HG03558 (cell line): Measurements from ENCODE around the gene ABHD14A.

Experiments
- ATAC-seq: cut with Tn5 transposase; IDR thresholded peaks from one replicate; pipeline ENCODE4 v1.9.1; 2021; ENCODE audit warnings: moderate number of reproducible peaks; ENCODE audit not compliant: unreplicated experiment; ENCODE audit errors: extremely low read depth

ABHD14A gene

DNA sequence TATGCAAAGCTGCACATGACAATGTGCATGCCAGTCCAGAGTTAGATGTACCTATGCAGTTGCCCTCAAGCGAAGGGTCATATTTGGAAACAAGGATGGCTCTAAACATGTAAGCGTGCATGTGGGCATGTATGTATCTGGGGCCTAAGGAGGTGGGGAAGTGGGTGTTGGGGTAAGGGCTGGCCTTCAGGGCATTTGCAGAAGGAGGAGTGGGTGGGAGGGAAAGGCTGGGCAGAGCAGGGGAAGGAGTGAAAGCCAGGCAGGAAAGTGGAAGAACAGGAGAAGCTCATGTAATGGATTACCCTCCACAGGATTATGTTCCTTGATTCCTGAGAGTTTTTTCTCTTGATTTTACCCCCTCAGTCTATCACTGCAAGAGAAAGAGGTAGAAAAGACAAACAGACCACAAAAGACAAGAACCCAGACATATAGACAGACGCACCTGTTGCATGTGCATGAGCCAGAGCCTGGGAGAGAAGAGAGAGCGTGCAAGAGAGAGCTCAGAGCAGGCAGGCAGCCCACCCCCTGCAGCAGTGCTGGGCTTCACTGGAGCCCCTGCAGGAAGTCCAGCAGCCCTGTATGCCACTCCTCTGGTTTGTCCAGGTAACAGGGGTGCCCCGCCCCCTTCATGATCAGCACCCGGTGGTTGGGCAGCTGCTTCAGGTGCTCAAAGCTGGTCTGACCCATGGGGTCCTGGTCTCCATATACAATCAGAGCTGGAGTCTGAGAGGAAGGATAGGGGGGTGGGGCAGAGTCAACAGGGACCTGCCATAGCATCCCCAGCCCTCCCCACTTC lies 5.8 kb upstream of the ABHD14A start:
- no peak for ATAC-seq

DNA sequence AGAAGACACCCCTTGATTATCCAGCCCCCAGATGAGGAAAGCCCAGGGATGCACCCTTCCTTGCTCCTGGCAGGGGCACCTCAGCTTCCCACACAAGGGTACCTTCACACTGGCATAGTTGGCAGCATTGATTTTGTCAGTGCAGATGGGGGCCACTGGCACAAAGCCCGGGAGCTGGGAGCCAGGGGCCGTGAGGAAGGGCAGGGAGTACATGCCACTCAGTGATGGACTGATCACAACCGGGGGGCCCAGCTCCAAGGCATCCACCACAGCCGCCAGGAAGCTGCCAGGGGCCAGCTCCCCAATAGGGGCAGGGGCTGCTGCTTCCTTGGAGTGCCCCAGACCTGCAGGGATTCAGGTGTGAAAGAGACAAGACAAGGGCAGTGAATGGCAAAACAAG lies 5.0 kb upstream of the ABHD14A start:
- no peak for ATAC-seq

DNA sequence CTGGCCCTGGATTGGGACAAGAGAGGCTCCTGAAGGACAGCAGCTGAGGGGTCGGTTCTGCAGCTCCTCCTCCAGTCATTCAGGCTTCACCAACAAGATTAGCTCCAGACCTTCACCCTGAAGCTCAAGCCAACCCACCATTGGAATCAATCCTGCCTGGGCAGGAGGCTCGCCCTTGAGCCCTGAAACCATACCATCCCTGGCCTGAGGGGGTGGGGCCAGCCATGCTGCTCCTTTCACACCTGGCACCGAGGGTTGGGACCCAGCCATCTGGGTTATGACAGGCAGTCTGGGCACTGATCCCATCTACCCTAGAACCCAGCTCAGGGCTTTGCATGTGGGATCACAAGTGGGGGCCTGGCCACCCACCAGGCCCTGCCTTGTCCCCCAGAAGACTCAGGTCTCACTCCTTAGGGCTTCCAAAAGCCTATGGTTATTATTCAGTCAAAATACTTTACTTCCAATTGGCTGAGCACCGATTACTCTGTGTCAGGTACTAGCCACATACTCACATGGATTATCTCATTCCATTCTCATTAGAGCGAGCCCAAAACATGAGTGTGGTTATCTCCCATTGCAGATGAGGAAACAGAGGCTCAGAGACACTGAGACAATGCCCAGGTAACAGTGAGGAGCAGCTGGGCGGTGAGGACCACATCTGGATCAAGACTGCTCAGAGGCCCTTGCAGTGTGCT lies 4.1 kb upstream of the ABHD14A start:
- no peak for ATAC-seq

DNA sequence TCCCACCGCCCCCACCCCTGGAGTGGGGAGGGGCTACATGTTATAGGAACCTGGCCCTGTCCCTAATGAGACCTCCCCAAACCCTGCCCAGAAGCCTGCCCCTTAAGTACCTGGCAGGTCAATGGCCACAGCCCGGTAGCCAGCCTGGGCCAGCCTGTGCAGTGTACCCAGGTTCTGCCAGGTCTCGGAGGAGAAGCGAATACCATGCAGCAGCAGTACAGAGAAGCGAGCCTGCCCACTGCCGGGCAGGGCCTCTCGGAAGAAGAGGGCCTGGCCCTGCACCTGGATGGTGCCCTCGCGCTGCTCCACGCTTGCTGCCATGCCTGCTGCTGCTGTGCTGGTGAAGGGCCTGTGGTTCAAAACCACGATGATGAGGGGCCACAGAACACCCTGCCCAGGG lies 3.5 kb upstream of the ABHD14A start:
- ATAC-seq: no peak

DNA sequence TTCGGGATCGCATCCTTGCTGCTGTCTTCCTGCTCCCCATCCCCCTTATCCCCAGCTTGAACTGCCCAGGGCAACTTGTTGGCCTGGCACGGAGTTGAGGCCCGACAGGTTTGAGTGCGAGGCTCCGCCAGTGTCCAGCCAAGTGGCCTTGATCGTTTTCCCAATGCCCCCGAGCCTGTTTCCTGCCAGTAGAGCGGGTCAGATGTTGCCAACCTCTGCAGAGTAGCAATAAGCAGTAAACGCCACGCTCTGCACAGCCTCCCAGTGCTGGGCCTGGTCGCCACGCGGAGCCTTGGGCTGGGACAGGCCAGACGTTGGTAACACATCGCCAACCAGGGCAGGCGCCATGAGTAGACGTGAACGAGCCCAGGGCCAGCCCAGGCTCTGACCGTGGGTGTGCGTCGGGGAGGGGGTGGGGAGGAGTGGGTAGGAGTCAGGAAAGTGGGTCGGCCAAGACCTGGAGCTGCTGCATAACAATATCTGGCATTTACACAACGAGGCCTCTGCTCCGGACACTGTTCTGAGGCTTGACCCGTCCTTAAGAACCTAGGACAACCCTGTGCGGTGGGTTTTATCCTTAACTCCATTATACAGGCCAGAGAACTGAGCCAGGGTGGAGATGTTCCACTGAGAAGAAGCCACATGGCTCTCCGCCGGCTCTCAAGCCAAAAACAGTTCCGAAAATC lies 444 bp upstream of the ABHD14A start:
- no peak for ATAC-seq

DNA sequence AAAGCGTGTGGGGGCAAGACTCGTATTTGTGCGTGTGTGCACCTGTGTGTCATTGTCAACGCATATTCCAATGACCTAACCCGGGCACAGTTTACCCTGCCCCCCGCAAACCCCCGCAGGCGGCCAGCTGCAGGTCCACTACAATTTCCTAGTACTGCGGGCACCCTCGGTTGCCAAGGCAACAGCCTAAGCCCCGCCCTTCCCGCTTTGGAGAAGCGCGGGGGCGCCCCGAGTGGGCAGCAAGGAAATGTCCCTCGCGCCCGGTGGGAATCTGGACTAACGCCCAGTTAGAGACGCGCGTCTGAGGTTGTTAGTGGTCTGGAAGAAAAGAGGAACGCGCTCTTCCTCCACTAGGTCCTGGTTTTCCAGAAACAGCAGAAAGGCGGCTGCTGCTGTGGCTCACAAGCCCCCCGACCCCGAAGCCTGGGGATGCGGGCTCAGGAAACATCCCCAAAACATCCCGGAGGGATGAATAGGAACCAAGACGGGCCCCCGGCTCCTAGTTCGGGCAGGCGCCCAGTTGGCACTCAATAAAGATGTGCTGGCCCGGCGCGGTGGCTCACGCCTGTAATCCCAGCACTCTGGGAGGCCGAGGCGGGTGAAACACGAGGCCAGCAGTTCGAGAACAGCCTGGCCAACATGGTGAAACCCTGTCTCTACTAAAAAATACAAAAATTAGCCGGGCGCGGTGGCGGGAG lies 1.1 kb downstream of the ABHD14A start:
- no peak for ATAC-seq

DNA sequence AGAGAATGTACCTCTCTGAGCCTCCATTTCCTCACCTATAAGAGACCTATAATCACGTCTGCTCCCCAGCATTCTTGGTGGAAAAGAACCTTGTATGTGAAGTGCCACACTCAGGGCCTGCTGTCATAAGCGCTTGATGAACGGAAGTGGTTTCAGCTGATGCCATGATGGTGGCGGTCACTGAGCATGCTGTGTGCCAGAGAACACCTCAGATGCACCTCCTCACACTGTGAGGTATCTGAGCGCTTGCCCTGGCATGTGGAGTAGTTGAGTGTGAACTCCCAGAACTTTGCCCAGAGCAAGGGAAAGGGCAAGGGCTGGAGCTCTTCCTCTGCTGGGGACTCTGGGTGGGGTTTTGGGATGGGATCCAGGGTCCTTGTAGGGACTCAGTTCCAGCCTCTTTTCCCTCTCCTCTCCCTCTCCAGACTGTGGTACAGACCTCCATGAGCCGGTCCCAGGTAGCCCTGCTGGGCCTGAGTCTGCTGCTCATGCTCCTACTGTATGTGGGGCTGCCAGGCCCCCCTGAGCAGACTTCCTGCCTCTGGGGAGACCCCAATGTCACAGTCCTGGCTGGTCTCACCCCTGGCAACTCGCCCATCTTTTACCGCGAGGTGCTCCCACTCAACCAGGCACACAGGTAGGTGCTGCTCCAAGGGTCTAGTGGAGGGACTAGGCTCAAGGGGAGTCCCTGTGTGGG lies 2.7 kb downstream of the ABHD14A start:
- no peak for ATAC-seq

DNA sequence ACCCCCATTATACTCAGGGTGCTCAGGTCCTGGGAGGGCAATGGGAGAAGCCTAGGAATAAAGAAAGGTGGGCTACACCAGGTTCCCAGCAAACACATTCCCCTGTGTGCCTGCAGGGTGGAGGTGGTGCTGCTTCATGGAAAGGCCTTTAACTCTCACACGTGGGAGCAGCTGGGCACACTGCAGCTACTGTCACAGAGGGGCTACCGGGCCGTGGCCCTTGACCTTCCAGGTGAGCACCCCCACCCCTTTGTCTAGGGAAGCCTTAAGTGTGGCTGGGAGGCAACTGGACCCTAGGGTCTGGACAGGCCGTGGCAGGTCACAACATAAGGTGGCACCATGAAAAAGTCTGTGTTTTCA lies 3.3 kb downstream of the ABHD14A start:
- ATAC-seq: no peak

DNA sequence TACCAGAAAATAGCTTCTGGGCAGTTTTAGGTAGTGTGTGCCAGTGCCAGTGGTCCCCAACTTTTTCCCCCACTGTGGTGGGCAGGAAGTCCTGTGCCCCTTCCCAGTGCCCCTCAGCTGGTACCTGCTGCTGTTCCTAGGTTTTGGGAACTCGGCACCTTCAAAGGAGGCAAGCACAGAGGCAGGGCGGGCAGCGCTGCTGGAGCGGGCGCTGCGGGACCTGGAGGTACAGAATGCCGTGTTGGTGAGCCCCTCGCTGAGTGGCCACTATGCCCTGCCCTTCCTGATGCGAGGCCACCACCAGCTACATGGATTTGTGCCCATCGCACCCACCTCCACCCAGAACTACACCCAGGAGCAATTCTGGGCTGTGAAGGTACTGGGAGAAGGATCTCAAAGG lies 5.4 kb downstream of the ABHD14A start:
- ATAC-seq: no peak

DNA sequence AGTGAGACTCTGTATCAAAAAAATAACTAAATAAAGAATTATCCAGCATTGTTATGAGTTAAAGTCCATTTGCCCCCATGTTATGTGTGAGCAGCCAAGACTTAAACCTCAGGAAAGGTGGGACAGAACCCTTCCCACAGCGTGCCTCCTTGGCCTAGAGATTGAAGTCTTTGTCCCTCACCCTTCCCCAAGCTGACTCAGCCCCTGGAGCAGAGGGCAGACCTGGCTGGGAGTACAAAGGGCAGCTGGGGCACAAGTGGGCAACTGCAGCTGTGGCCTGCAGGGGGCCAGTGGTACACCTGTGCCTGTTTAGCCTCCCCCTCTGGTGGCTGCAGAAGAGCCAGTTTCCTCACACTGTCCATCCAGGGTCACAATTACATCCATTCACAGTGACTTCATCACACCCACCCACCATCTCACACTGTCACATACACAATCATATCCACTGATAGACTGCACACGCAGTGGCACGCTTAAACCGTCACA lies 7.5 kb downstream of the ABHD14A start:
- ATAC-seq: no peak

DNA sequence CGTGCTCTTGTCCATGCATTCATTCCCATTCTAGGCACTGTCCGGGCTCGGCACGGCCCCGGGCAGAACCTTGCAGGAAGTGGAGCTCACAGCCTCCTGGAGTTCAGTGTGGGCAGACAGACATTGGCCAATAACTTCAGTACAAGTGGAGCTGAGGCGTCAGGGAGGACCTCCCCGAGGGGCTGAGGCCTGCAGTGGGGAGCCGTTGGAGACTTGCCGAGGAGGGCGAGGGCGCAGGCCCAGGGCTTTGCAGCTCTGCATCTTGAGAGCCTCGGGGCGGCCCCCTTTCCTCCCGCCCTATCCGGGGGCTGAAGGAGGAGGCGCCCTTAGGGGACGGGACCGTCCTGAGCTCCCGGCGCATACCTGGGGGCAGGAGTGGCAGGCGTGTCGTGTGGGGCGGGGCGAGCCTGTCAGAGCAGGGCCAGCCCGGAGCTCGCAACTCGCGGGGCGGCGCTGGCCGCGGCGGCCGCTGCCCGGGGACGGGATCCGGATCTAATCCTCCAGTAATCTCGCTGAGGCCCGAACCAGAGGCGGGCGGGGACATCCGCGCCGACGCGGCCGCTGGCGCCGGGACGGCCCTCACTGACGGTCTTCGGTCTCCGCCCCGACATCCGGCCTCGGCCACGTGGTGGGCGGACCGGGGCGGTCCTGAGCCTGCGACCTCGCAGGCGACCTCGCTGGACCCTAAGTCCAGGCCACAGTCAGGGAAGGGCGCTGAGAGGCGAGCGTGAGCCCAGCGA lies 8.1 kb downstream of the ABHD14A start, which contains the start of gene ACY1:
Gene ACY1 (plus strand): TSS at position 698 of the 740 bp plus-strand sequence. CDS start 530 bp downstream, outside the sequence.
- ATAC-seq: no peak

DNA sequence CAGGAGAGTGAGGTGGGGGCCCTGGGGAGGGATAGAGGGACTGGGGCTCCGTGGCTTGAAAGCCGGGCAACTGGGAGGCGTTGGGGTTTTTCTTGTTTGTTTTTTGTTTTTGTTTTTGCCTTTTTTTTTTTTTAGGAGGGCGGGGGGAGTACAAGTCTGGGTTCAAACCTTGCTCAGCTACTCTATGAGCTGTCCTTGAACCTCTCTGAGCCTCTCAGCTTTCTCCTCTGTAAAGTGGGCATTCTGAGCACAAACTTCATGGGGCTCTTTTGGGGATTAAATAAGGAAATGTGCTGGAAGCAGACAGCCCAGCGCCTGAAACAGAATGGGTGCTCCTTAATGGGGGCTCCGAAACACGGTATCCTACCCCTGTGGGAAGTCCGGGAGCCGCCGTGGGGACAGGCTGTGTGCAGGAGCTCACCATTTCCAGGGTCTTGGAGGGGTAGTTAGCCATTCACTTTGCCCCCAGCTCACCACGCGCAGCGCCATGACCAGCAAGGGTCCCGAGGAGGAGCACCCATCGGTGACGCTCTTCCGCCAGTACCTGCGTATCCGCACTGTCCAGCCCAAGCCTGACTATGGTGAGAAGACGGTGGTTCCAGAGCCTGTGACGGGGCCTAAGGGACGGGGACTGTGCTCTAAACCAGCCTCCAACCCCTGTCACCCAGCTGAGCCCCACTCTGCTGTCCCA lies 8.9 kb downstream of the ABHD14A start:
- ATAC-seq: no peak

DNA sequence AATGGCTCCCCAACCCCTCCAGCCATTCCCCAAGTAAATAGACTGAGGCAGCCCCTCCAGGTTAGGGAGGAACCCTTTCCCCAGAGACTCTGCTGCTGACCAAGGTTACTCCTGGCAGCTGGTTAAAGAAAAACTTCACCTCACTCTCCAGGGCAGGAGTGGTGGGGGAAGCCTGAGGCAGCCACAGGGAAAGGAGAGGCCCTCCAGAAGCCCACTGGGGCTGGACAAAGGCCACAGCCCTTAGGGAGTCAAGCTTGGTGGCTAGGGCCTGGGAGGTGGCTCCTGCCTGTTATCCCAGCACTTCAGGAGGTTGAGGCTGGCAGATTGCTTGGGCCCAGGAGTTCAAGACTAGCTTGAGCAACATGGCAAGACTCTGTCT lies 9.4 kb downstream of the ABHD14A start:
- no peak for ATAC-seq

DNA sequence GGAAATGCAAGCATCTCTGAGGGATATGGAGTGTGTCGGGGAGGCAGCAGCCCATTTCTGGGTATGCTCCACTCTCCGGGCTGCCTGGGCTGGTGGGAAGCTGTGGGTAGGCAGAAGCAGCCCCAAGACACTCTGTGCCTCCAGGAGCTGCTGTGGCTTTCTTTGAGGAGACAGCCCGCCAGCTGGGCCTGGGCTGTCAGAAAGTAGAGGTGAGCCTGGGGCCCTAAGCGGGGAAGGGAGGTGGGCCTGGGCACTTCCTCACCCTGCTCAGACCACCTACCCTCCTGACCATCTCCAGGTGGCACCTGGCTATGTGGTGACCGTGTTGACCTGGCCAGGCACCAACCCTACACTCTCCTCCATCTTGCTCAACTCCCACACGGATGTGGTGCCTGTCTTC lies 10.2 kb downstream of the ABHD14A start:
- ATAC-seq: no peak

DNA sequence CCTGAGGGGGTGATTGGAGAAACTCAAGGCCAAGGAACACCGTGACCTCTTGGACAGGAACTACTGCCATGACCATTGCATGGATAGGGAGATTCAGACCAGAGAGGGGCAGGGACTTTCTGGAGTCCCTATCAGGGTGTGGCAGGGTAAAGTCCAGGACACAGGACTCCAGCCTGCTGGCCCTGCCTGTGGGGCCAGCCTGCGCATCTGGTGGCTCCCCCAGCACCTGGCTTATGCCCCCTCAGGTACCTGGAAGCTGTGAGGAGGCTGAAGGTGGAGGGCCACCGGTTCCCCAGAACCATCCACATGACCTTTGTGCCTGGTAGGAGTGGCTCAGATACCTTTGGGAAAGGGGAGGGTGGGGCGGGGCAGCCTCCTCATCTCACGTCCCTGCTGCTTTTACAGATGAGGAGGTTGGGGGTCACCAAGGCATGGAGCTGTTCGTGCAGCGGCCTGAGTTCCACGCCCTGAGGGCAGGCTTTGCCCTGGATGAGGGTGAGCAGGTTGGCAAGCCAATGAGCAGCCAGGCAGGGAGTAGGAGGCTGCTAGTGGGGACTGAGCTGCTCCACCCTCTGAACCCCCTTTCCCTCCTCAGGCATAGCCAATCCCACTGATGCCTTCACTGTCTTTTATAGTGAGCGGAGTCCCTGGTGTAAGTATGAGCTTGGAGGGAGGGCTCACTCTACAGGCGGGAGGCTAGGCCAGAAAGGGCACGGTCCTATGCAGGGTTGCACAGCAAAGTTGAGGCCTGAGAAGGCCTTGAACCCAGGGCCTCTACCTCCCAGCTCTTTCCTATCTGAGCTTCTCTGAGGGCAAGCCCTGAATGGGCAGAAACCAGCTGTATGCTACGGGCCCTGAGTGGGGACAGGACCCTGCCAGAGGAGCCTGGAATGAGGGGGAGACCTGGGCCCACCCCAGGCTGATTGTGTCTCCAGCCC lies 11.4 kb downstream of the ABHD14A start:
- ATAC-seq: no peak

DNA sequence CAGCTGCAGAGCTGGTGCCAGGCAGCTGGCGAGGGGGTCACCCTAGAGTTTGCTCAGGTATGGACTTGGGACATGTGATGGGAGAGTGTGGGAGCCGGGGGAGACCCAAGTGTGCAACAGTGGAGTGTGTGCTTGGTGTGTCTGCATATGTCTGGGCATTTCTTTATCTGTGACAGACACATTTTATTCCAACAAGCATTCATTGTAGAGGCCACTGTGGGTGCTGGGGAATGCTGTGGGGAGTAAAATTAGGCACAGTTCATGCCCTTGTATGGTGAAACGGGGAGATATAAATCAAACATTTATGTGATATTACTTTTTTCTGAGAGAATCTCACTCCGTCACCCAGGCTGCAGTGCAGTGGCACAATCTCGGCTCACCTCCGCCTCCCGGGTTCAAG lies 12.7 kb downstream of the ABHD14A start:
- ATAC-seq: no peak

DNA sequence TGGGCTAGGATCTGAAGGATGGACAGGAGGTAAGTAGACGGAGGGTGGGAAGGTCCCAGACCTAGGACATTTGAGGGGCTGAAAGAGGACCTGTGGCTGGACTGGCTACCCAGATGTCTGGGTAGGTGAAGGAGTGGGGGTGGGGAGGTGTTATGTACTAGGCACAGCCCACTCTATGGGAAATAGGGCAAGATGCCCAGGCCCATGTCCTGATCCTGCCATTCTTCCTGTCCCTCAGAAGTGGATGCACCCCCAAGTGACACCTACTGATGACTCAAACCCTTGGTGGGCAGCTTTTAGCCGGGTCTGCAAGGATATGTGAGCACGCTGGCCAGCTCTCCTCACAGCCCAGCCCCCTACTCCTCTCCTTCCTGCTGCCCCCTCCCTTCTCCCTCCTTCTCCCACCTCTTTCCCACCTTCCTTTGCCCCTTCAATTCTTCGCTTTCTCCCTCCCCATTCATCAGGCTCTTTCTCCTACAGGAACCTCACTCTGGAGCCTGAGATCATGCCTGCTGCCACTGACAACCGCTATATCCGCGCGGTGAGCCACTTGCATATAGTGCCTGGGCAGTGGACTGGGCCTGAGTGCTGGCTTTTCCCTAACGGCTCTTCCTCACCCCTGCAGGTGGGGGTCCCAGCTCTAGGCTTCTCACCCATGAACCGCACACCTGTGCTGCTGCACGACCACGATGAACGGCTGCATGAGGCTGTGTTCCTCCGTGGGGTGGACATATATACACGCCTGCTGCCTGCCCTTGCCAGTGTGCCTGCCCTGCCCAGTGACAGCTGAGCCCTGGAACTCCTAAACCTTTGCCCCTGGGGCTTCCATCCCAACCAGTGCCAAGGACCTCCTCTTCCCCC lies 13.7 kb downstream of the ABHD14A start:
- no peak for ATAC-seq
